Measurements from ENCODE around the gene MINK1.
A peak's percentile ranks its signal among the peaks of the same experiment; 100 is the strongest.
"Not testable (repeated sequence)": the region's sequence is repeated elsewhere in the genome, so short reads cannot be mapped to it uniquely, and the experiment has no call there.

MINK1 gene

DNA sequence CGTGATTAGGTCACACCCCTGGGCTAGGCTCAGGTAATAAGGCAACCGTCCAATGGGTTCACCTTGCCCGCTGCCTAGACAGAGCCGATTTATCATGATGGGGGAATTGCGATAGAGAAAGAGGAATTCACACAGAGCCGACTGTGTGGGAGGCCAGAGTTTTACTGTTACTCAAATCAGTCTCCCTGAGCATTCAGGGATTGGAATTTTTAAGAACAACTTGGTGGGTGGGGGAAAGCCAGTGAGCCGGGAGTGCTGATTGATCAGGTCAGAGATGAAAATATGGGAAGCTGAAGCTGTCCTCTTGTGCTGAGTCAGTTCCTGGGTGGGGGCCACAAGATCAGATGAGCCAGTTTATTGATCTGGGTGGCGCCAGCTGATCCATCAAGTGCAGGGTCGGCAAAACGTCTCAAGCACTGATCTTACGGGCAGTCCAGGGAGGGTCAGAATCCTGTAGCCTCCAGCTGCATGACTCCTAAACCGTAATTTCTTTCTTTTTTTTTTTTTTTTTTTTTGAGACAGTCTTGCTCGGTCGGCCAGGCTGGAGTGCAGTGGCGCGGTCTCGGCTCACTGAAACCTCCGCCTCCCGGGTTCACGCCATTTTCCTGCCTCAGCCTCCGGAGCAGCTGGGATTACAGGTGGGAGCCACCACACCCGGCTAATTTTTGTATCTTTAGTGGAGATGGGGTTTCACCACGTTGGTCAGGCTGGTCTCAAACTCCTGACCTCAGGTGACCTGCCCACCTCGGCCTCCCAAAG lies 93.6 kb downstream of the MINK1 start:
- H3K36me3 ChIP-seq (ENCODE audit: control insufficient read depth, insufficient read depth, low read length); H3K4me1 ChIP-seq (ENCODE audit: control insufficient read depth, insufficient read depth, low read length); H3K9ac ChIP-seq (ENCODE audit: low read length); H3K4me3 ChIP-seq (ENCODE audit: low read length); H3K27ac ChIP-seq (ENCODE audit: low read depth, low read length); H3K27me3 ChIP-seq (ENCODE audit: control insufficient read depth, insufficient read depth, low read length): not testable (repeated sequence)

DNA sequence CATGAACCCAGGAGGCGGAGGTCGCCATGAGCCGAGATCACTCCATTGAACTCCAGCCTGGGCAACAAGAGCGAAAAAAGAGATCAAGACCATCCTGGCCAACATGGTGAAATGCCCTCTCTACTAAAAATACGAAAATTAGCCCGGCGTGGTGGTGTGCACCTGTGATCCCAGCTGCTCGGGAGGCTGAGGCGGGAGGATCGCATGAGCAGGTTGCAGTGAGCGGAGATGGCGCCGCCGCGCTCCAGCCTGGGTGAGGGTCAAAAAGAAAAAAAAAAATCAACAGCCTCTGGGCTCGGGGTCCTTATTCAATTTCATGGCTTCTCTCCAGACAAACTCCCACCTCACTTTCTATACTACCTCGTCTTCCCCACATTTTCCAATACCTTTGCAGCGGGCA lies 95.7 kb downstream of the MINK1 start:
- H3K4me1 ChIP-seq (ENCODE audit: control insufficient read depth, insufficient read depth, low read length), result no peaks in the 10 kb centered on the region
- no peaks in the 10 kb centered on the region for H3K36me3 ChIP-seq (ENCODE audit: control insufficient read depth, insufficient read depth, low read length)
- H3K27me3 ChIP-seq (ENCODE audit: control insufficient read depth, insufficient read depth, low read length), result no peaks in the 10 kb centered on the region

DNA sequence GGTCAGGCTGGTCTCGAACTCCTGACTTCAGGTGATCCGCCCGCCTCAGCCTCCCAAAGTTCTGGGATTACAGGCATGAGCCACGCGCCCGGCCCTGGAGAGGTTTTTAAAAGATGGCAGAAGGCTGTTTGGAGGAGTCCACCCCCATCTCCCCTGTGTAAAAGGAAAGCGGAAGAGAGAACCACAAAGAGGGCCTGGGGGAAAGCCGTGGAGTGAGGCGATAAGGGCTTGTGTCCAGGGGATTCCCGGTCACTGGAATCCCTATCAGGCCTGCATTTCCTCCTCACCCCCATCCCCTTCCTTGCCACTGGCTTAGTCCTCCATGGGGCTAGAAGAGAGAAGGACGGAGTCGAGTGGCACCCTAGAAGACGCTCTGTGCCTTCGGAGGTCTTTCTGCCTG lies 98.8 kb downstream of the MINK1 start, which contains the start of gene GP1BA:
GP1BA (plus strand) TSS at position 315 of the 400 bp plus-strand sequence. CDS start 328 bp downstream, outside the sequence.
- Histone ChIP-seq H3K4me3 (ENCODE audit: low read length) (no peak within 1 kb of the TSS), H3K4me1 (ENCODE audit: control insufficient read depth, insufficient read depth, low read length) (peaks cover 3% of the 10 kb centered on the region), H3K27ac (ENCODE audit: low read depth, low read length) (no peak within 1 kb of the TSS), H3K27me3 (ENCODE audit: control insufficient read depth, insufficient read depth, low read length) (no peaks in the 10 kb centered on the region), H3K9ac (ENCODE audit: low read length) (no peak within 1 kb of the TSS), H3K36me3 (ENCODE audit: control insufficient read depth, insufficient read depth, low read length) (peaks cover 5% of the 10 kb centered on the region)

More for the DNA sequence above, 95.7 kb downstream of the MINK1 start:
- H3K4me3 ChIP-seq (ENCODE audit: low read length), result no peak overlapping the region
- H3K9ac ChIP-seq (ENCODE audit: low read length), result no peak overlapping the region
- H3K27ac ChIP-seq (ENCODE audit: low read depth, low read length), result no peak overlapping the region

GRCh38 chr17:4932756-4933155 lies 99.6 kb downstream of the MINK1 start:
- Histone ChIP-seq H3K27me3 (ENCODE audit: control insufficient read depth, insufficient read depth, low read length) (no peaks in the 10 kb centered on the region), H3K27ac (ENCODE audit: low read depth, low read length) (no peak overlapping the region), H3K4me1 (ENCODE audit: control insufficient read depth, insufficient read depth, low read length) (peaks cover 3% of the 10 kb centered on the region), H3K36me3 (ENCODE audit: control insufficient read depth, insufficient read depth, low read length) (peaks cover 9% of the 10 kb centered on the region), H3K9ac (ENCODE audit: low read length) (no peak overlapping the region), H3K4me3 (ENCODE audit: low read length) (no peak overlapping the region)

GRCh38 chr17:4933646-4934045 lies 100.5 kb downstream of the MINK1 start:
- no peak overlapping the region for H3K27ac ChIP-seq (ENCODE audit: low read depth, low read length)
- peaks cover 15% of the 10 kb centered on the region for H3K36me3 ChIP-seq (ENCODE audit: control insufficient read depth, insufficient read depth, low read length)
- H3K4me3 ChIP-seq (ENCODE audit: low read length), result no peak overlapping the region
- no peaks in the 10 kb centered on the region for H3K27me3 ChIP-seq (ENCODE audit: control insufficient read depth, insufficient read depth, low read length)
- H3K4me1 ChIP-seq (ENCODE audit: control insufficient read depth, insufficient read depth, low read length), result peaks cover 8% of the 10 kb centered on the region
- H3K9ac ChIP-seq (ENCODE audit: low read length), result no peak overlapping the region

DNA sequence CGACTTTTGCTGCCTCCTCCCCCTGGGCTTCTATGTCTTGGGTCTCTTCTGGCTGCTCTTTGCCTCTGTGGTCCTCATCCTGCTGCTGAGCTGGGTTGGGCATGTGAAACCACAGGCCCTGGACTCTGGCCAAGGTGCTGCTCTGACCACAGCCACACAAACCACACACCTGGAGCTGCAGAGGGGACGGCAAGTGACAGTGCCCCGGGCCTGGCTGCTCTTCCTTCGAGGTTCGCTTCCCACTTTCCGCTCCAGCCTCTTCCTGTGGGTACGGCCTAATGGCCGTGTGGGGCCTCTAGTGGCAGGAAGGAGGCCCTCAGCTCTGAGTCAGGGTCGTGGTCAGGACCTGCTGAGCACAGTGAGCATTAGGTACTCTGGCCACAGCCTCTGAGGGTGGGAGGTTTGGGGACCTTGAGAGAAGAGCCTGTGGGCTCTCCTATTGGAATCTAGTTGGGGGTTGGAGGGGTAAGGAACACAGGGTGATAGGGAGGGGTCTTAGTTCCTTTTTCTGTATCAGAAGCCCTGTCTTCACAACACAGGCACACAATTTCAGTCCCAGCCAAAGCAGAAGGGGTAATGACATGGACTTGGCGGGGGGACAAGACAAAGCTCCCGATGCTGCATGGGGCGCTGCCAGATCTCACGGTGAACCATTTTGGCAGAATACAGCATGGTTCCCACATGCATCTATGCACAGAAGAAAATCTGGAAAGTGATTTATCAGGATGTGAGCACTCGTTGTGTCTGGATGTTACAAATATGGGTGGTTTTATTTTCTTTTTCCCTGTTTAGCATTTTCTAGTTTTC lies 101.2 kb downstream of the MINK1 start:
- no peak overlapping the region for H3K4me3 ChIP-seq (ENCODE audit: low read length)
- H3K4me1 ChIP-seq (ENCODE audit: control insufficient read depth, insufficient read depth, low read length), result peaks cover 14% of the 10 kb centered on the region
- no peaks in the 10 kb centered on the region for H3K27me3 ChIP-seq (ENCODE audit: control insufficient read depth, insufficient read depth, low read length)
- peaks cover 15% of the 10 kb centered on the region for H3K36me3 ChIP-seq (ENCODE audit: control insufficient read depth, insufficient read depth, low read length)
- H3K27ac ChIP-seq (ENCODE audit: low read depth, low read length), result no peak overlapping the region
- no peak overlapping the region for H3K9ac ChIP-seq (ENCODE audit: low read length)

DNA sequence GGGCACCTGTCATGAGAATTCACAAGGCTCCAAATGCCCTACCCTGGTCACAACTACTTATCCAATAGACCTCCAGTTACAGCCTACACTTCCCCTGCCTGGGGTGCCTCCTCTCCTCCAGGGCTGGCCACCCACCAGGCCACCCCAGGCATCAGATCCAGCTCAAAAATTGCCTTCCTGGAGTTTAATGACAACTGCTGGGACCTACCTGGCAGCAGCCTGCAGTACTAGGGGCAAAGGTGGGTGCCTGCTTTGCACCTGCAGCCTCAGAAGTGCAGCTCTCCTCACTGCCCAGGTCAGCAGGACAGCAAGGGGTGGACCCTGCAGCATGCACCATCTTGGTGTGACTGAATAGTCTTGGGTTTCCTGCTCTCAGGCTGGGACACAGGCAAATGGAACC lies 102.5 kb downstream of the MINK1 start:
- Histone ChIP-seq H3K9ac (ENCODE audit: low read length) (no peak overlapping the region), H3K4me1 (ENCODE audit: control insufficient read depth, insufficient read depth, low read length) (peaks cover 14% of the 10 kb centered on the region), H3K27ac (ENCODE audit: low read depth, low read length) (no peak overlapping the region), H3K36me3 (ENCODE audit: control insufficient read depth, insufficient read depth, low read length) (peaks cover 15% of the 10 kb centered on the region), H3K27me3 (ENCODE audit: control insufficient read depth, insufficient read depth, low read length) (no peaks in the 10 kb centered on the region), H3K4me3 (ENCODE audit: low read length) (no peak overlapping the region)

DNA sequence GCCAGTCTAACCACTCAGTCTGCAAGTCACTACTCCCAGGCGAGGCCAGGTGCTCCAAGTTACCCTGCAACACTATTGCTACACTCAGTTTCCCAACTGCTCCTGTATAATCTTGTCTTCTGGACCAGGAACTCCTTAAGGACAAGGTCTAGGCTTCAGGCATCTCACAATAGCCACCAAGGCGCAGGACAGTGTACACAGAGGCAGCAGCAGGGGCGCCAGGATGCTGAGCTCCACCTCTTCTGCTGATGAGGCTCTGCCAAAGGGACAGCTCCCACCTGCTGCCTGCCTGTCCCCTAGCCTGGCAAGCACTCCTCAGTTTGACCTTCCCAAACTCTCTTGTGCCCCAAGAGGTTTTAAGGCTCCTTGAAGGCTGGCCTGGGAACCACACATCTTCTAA lies 103.3 kb downstream of the MINK1 start:
- H3K27me3 ChIP-seq (ENCODE audit: control insufficient read depth, insufficient read depth, low read length), result no peaks in the 10 kb centered on the region
- no peak overlapping the region for H3K4me3 ChIP-seq (ENCODE audit: low read length)
- H3K36me3 ChIP-seq (ENCODE audit: control insufficient read depth, insufficient read depth, low read length), result peaks cover 15% of the 10 kb centered on the region
- no peak overlapping the region for H3K9ac ChIP-seq (ENCODE audit: low read length)
- peaks cover 21% of the 10 kb centered on the region for H3K4me1 ChIP-seq (ENCODE audit: control insufficient read depth, insufficient read depth, low read length)
- no peak overlapping the region for H3K27ac ChIP-seq (ENCODE audit: low read depth, low read length)

DNA sequence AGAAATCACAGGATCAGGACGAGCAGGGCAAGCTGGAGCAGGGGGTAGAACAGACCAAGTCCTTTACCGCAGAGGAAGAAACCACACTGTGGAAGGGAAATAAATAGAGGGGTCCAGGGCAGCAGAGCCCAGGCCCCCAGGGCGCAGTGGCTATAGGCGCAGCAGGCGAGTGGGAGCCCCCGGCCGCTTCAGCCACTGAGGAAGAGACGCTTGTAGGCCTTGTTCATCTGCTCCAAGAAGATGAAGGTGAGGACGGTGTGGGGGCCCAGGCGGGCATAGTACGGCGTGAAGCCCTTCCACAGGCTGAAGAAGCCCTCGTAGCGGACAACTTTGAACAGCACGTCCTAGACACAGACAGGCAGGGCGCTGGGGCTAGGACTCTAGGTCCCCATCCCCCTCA lies 104.4 kb downstream of the MINK1 start:
- H3K4me1 ChIP-seq (ENCODE audit: control insufficient read depth, insufficient read depth, low read length), result peaks cover 22% of the 10 kb centered on the region

DNA sequence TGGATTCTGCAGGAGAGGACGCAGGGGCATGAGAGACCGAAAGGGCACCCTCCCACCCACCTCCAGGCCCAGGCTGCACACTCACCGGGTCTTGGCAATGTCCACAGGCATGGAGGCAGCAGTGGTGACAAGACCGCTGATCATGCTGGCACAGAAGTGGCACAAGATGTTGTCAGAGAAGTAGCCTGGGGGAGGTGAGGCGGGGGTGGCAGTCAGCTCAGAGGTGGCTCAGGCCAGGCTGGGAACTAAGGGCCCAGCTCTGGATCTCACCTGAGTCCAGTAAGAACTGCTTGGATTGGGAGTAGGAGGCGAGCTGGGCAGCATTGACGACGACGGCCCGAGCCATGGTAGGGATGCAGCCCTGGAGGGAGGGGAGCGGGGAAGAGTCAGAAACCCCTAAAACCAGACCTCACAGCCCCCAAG lies 104.9 kb downstream of the MINK1 start:
- H3K27ac ChIP-seq (ENCODE audit: low read depth, low read length), result no peak overlapping the region
- peaks cover 24% of the 10 kb centered on the region for H3K36me3 ChIP-seq (ENCODE audit: control insufficient read depth, insufficient read depth, low read length)
- no peak overlapping the region for H3K4me3 ChIP-seq (ENCODE audit: low read length)
- H3K4me1 ChIP-seq (ENCODE audit: control insufficient read depth, insufficient read depth, low read length), result peaks cover 22% of the 10 kb centered on the region
- H3K9ac ChIP-seq (ENCODE audit: low read length), result no peak overlapping the region
- H3K27me3 ChIP-seq (ENCODE audit: control insufficient read depth, insufficient read depth, low read length), result no peaks in the 10 kb centered on the region

More for the DNA sequence above, 104.4 kb downstream of the MINK1 start:
- no peak overlapping the region for H3K9ac ChIP-seq (ENCODE audit: low read length)
- H3K27me3 ChIP-seq (ENCODE audit: control insufficient read depth, insufficient read depth, low read length), result no peaks in the 10 kb centered on the region
- peaks cover 18% of the 10 kb centered on the region for H3K36me3 ChIP-seq (ENCODE audit: control insufficient read depth, insufficient read depth, low read length)
- no peak overlapping the region for H3K4me3 ChIP-seq (ENCODE audit: low read length)
- H3K27ac ChIP-seq (ENCODE audit: low read depth, low read length), result no peak overlapping the region

DNA sequence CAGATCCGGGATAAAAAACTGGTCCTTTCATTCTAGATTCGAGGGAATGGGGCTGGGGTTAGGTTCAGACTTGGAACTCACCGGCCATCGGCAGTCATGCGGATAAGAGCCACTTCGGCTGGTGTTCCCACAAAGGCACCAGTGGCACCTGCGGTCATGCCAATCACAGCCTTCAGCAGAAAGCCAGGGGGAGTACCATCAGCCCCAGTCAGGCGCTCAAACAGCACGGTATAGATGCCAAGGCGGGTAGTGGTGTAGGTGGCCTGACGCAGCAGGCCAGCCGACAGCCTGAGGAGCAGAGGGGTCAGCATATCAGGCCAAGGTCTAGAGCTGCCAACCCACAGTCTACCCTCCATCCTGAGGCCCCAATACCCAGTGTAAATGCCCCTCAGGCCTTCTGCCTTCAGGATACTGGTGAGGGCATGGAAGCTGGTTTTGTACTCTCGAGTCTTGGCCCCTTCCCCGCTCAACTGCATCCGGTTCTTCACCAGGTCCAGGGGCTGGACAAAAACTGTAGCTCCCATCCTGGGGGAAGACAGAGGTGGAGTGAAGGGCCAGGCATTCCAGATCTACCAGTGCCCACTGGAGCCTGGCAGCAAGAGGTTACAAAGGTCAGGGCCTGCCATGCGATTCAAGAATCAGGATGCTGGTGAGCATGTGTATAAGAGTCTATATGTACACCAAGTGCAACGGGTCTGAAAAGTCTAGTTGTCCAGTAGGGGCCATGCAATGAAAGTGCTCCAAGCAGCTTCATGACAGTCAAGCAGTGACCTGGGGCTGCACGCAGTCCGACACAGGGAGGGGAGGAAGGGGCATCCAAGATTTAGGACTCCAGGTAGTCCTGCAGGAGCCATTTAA lies 105.8 kb downstream of the MINK1 start:
- peaks cover 21% of the 10 kb centered on the region for H3K4me1 ChIP-seq (ENCODE audit: control insufficient read depth, insufficient read depth, low read length)
- H3K27me3 ChIP-seq (ENCODE audit: control insufficient read depth, insufficient read depth, low read length), result no peaks in the 10 kb centered on the region
- H3K9ac ChIP-seq (ENCODE audit: low read length), result peak overlapping the region; percentile 25
- H3K27ac ChIP-seq (ENCODE audit: low read depth, low read length), result peak overlapping the region; percentile 94
- H3K36me3 ChIP-seq (ENCODE audit: control insufficient read depth, insufficient read depth, low read length), result peaks cover 28% of the 10 kb centered on the region
- H3K4me3 ChIP-seq (ENCODE audit: low read length), result peak overlapping the region; percentile 79

GRCh38 chr17:4939546-4939795 lies 106.3 kb downstream of the MINK1 start:
- H3K36me3 ChIP-seq (ENCODE audit: control insufficient read depth, insufficient read depth, low read length), result peaks cover 34% of the 10 kb centered on the region
- peak overlapping the region; percentile 94 for H3K27ac ChIP-seq (ENCODE audit: low read depth, low read length)
- H3K4me3 ChIP-seq (ENCODE audit: low read length), result peak overlapping the region; percentile 79
- no peaks in the 10 kb centered on the region for H3K27me3 ChIP-seq (ENCODE audit: control insufficient read depth, insufficient read depth, low read length)
- H3K9ac ChIP-seq (ENCODE audit: low read length), result peak overlapping the region; percentile 25
- H3K4me1 ChIP-seq (ENCODE audit: control insufficient read depth, insufficient read depth, low read length), result peaks cover 18% of the 10 kb centered on the region

Measured in rectal smooth muscle tissue (tissue), 1 donor.